ENCODE results near the gene KCNK10.

GRCh38 chr14:88286309-88286708 is 36.8 kb downstream of the KCNK10 start:
- TF ChIP-seq ZNF677 (tag by site-specific recombination; IDR thresholded peaks at IDR 0.05) = no peak
- TF ChIP-seq, protein P1, sequence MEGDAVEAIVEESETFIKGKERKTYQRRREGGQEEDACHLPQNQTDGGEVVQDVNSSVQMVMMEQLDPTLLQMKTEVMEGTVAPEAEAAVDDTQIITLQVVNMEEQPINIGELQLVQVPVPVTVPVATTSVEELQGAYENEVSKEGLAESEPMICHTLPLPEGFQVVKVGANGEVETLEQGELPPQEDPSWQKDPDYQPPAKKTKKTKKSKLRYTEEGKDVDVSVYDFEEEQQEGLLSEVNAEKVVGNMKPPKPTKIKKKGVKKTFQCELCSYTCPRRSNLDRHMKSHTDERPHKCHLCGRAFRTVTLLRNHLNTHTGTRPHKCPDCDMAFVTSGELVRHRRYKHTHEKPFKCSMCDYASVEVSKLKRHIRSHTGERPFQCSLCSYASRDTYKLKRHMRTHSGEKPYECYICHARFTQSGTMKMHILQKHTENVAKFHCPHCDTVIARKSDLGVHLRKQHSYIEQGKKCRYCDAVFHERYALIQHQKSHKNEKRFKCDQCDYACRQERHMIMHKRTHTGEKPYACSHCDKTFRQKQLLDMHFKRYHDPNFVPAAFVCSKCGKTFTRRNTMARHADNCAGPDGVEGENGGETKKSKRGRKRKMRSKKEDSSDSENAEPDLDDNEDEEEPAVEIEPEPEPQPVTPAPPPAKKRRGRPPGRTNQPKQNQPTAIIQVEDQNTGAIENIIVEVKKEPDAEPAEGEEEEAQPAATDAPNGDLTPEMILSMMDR (tag by site-specific recombination; IDR thresholded peaks at IDR 0.05) = no peak
- TF ChIP-seq ZNF426 (tag by site-specific recombination; IDR thresholded peaks at IDR 0.05) = no peak
- TF ChIP-seq ZNF518A (tag by site-specific recombination; conservative IDR thresholded peaks at IDR 0.05; ENCODE audit: low read depth) = no peak
- TF ChIP-seq, protein P2, sequence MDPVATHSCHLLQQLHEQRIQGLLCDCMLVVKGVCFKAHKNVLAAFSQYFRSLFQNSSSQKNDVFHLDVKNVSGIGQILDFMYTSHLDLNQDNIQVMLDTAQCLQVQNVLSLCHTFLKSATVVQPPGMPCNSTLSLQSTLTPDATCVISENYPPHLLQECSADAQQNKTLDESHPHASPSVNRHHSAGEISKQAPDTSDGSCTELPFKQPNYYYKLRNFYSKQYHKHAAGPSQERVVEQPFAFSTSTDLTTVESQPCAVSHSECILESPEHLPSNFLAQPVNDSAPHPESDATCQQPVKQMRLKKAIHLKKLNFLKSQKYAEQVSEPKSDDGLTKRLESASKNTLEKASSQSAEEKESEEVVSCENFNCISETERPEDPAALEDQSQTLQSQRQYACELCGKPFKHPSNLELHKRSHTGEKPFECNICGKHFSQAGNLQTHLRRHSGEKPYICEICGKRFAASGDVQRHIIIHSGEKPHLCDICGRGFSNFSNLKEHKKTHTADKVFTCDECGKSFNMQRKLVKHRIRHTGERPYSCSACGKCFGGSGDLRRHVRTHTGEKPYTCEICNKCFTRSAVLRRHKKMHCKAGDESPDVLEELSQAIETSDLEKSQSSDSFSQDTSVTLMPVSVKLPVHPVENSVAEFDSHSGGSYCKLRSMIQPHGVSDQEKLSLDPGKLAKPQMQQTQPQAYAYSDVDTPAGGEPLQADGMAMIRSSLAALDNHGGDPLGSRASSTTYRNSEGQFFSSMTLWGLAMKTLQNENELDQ (tag by site-specific recombination; IDR thresholded peaks at IDR 0.05; ENCODE audit: low read depth) = no peak
- TF ChIP-seq ZNF433 (tag by site-specific recombination; IDR thresholded peaks at IDR 0.05; ENCODE audit: low read depth) = no peak
- TF ChIP-seq, protein P3, sequence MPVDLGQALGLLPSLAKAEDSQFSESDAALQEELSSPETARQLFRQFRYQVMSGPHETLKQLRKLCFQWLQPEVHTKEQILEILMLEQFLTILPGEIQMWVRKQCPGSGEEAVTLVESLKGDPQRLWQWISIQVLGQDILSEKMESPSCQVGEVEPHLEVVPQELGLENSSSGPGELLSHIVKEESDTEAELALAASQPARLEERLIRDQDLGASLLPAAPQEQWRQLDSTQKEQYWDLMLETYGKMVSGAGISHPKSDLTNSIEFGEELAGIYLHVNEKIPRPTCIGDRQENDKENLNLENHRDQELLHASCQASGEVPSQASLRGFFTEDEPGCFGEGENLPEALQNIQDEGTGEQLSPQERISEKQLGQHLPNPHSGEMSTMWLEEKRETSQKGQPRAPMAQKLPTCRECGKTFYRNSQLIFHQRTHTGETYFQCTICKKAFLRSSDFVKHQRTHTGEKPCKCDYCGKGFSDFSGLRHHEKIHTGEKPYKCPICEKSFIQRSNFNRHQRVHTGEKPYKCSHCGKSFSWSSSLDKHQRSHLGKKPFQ (tag by site-specific recombination; IDR thresholded peaks at IDR 0.05) = no peak
- TF ChIP-seq ZNF473 (tag by site-specific recombination; IDR thresholded peaks at IDR 0.05) = no peak
- TF ChIP-seq ZNF335 (tag by site-specific recombination; conservative IDR thresholded peaks at IDR 0.05) = no peak
- TF ChIP-seq ZNF768 (tag by site-specific recombination; IDR thresholded peaks at IDR 0.05) = no peak
- TF ChIP-seq ZNF624 (tag by site-specific recombination; IDR thresholded peaks at IDR 0.05) = no peak
- no peak for TF ChIP-seq MEIS1 (CRISPR knock-in tag; IDR thresholded peaks at IDR 0.05; ENCODE audit: borderline replicate concordance)
- no peak for TF ChIP-seq ZNF664 (tag by site-specific recombination; IDR thresholded peaks at IDR 0.05)

Data from HEK293 (cell line).